Esophagus (tissue), 2 donors: ENCODE data around the gene SCGB1D1. TPM values are rescaled to one million over a fixed set of nuclear protein-coding genes. Genes with fewer than 3 reads are reported as not detected.

Source experiments
- H3K27ac ChIP-seq, 2 donors: one replicate each; pipeline ENCODE4 v1.5.1; 2013; ENCODE audit warnings: low read depth in 2 of 2, mild to moderate bottlenecking in 2 of 2, inconsistent platforms in 1 of 2, low read length in 1 of 2, moderate library complexity in 1 of 2
- H3K27me3 ChIP-seq, 2 donors: one replicate each; pipeline ENCODE4 v1.6.1; 2013; ENCODE audit warnings: low read length in 2 of 2, control low read depth in 1 of 2, mild to moderate bottlenecking in 1 of 2; ENCODE audit not compliant: insufficient read depth in 2 of 2, control insufficient read depth in 1 of 2
- H3K36me3 ChIP-seq, 2 donors: one replicate each; pipeline ENCODE4 v1.6.1; 2013; ENCODE audit warnings: low read length in 1 of 2; ENCODE audit not compliant: control insufficient read depth in 2 of 2, insufficient read depth in 2 of 2
- H3K4me1 ChIP-seq, 2 donors: one replicate each; pipeline ENCODE4 v1.6.1; 2013; ENCODE audit warnings: low read length in 1 of 2; ENCODE audit not compliant: control insufficient read depth in 2 of 2, insufficient read depth in 2 of 2
- H3K4me3 ChIP-seq, 2 donors: one replicate each; pipeline ENCODE4 v1.5.1; 2013; ENCODE audit warnings: low read length in 2 of 2, mild to moderate bottlenecking in 2 of 2, low read depth in 1 of 2, moderate library complexity in 1 of 2
- H3K9me3 ChIP-seq, 2 donors: one replicate each; pipeline ENCODE4 v1.6.1; 2013; ENCODE audit warnings: mild to moderate bottlenecking in 2 of 2, low read depth in 1 of 2, low read length in 1 of 2, moderate library complexity in 1 of 2; ENCODE audit not compliant: control insufficient read depth in 2 of 2, insufficient read depth in 1 of 2
- WGBS, 2 donors: extraction: QIAGEN DNeasy Blood & Tissue Kit; methylation state at CpG; one replicate each; pipeline ENCODE4 v1.1.7; 2013; 5-methylcytosine and 5-hydroxymethylcytosine counted together
- polyA plus RNA-seq, 2 donors: library from polyadenylated mRNA; stranded (reverse); fragments of 200-250 nt; gene quantifications; one replicate each; pipeline ENCODE4 v1.2.3, GENCODE V29; 2013
- donor health status: healthy with polysubstance abuse.
- donor health status: Bipolar disorder and iron deficiency.

The SCGB1D1 gene
- not detected for polyA plus RNA-seq

- Histone ChIP-seq H3K4me3 (no peak within 1 kb of the TSS), H3K36me3 (no peaks in the 10 kb centered on the region), H3K4me1 (no peaks in the 10 kb centered on the region), H3K27ac (no peak within 1 kb of the TSS), H3K27me3 (no peaks in the 10 kb centered on the region), H3K9me3 (peaks cover 0 to 3% of the 10 kb centered on the region in 2 donors)
- WGBS, 2 donors = 48 to 55% methylated on average over 9 of the region's 9 CpGs
These were observed at the start of gene SCGB1D1 for GRCh38 chr11:62190011-62190410. Gene SCGB1D1 (plus strand): TSS chr11:62190216. CDS start chr11:62190285, 69 bp downstream.

- 95 to 97% methylated on average over 22 to 24 of the region's 24 CpGs for WGBS, 2 donors
These were observed 49.5 kb upstream of the SCGB1D1 start for GRCh38 chr11:62140304-62141110.

GRCh38 chr11:62141111-62142042 lies 48.6 kb upstream of the SCGB1D1 start:
- Histone ChIP-seq H3K27me3 (no peaks in the 10 kb centered on the region), H3K4me3 (no peak overlapping the region), H3K9me3 (no peaks in the 10 kb centered on the region), H3K4me1 (peaks cover 2 to 25% of the 10 kb centered on the region in 2 donors), H3K27ac (no peak overlapping the region), H3K36me3 (peaks cover 17 to 74% of the 10 kb centered on the region in 2 donors)
- WGBS, 2 donors = 88 to 91% methylated on average over 22 of the region's 22 CpGs

More at GRCh38 chr11:62140304-62141110, 49.5 kb upstream of the SCGB1D1 start:
- Histone ChIP-seq H3K27ac (peak overlapping the region in 1 of 2 donors; percentile 25), H3K9me3 (no peaks in the 10 kb centered on the region), H3K4me1 (peaks cover 2 to 25% of the 10 kb centered on the region in 2 donors), H3K27me3 (no peaks in the 10 kb centered on the region), H3K4me3 (no peak overlapping the region), H3K36me3 (peaks cover 15 to 66% of the 10 kb centered on the region in 2 donors)

- H3K36me3 ChIP-seq = peaks cover 23 to 80% of the 10 kb centered on the region in 2 donors
These were observed 48.0 kb upstream of the SCGB1D1 start for GRCh38 chr11:62142043-62142375.

GRCh38 chr11:62142921-62143320 lies 47.1 kb upstream of the SCGB1D1 start:
- H3K36me3 ChIP-seq = peaks cover 27 to 82% of the 10 kb centered on the region in 2 donors

More at GRCh38 chr11:62142043-62142375, 48.0 kb upstream of the SCGB1D1 start:
- Histone ChIP-seq H3K4me3 (no peak overlapping the region), H3K27me3 (no peaks in the 10 kb centered on the region), H3K9me3 (no peaks in the 10 kb centered on the region), H3K27ac (no peak overlapping the region), H3K4me1 (peaks cover 2 to 25% of the 10 kb centered on the region in 2 donors)
- 95 to 96% methylated on average over 4 of the region's 4 CpGs for WGBS, 2 donors

GRCh38 chr11:62143727-62144126 lies 46.3 kb upstream of the SCGB1D1 start:
- H3K27ac ChIP-seq = peak overlapping the region; percentile 53 to 81
- H3K4me3 ChIP-seq = no peak overlapping the region
- peaks cover 8 to 20% of the 10 kb centered on the region in 2 donors for H3K4me1 ChIP-seq
- WGBS, 2 donors = 60% methylated on average over 1 of the region's 1 CpG
- H3K36me3 ChIP-seq = peaks cover 30 to 79% of the 10 kb centered on the region in 2 donors
- H3K27me3 ChIP-seq = no peaks in the 10 kb centered on the region
- no peaks in the 10 kb centered on the region for H3K9me3 ChIP-seq

More at GRCh38 chr11:62142921-62143320, 47.1 kb upstream of the SCGB1D1 start:
- Histone ChIP-seq H3K9me3 (no peaks in the 10 kb centered on the region), H3K4me3 (no peak overlapping the region), H3K27me3 (no peaks in the 10 kb centered on the region), H3K27ac (peak overlapping the region; percentile 53 to 81), H3K4me1 (peaks cover 2 to 20% of the 10 kb centered on the region in 2 donors)
- WGBS, 2 donors = 30 to 56% methylated on average over 3 of the region's 3 CpGs

- H3K9me3 ChIP-seq = no peaks in the 10 kb centered on the region
- peaks cover 27 to 71% of the 10 kb centered on the region in 2 donors for H3K36me3 ChIP-seq
- H3K4me3 ChIP-seq = no peak overlapping the region
- H3K4me1 ChIP-seq = peaks cover 8 to 14% of the 10 kb centered on the region in 2 donors
- 95 to 96% methylated on average over 22 to 24 of the region's 24 CpGs for WGBS, 2 donors
- H3K27me3 ChIP-seq = no peaks in the 10 kb centered on the region
- H3K27ac ChIP-seq = no peak overlapping the region
These were observed 45.3 kb upstream of the SCGB1D1 start for GRCh38 chr11:62144641-62145255.

GRCh38 chr11:62145261-62145871 lies 44.6 kb upstream of the SCGB1D1 start:
- Histone ChIP-seq H3K27ac (no peak overlapping the region), H3K36me3 (peaks cover 27 to 71% of the 10 kb centered on the region in 2 donors), H3K27me3 (no peaks in the 10 kb centered on the region), H3K4me1 (peaks cover 8 to 14% of the 10 kb centered on the region in 2 donors), H3K9me3 (no peaks in the 10 kb centered on the region), H3K4me3 (no peak overlapping the region)
- WGBS, 2 donors = 95 to 96% methylated on average over 11 of the region's 11 CpGs
